ENCODE measurements around the gene TINAG.

DNA sequence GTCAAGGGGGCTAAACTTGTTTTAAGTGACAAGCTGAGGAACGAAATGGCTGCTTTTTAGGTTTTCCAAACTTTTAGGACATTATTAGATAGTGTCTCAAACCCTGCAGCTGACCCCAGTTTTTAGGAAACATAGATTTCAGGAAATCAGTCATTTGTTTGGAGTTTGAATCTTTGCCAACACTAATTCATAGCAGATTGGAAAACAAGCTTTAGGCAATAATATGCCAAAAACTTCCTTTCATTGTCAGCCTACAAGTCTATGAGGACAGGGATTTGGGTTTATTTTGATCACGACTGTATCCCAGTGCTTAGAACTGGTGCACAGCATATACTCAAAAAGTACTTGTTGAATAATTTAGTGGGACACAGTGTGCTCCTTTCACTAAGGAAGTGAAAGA, 123.2 kb downstream of the TINAG start:
- TF ChIP-seq EZH2 (IDR thresholded peaks at IDR 0.05) (no peak), CTCF (IDR thresholded peaks at IDR 0.05) (no peak)
